ENCODE results near the gene DPYSL4.
A peak's percentile ranks its signal among the peaks of the same experiment; 100 is the strongest.

DPYSL4 gene

DNA sequence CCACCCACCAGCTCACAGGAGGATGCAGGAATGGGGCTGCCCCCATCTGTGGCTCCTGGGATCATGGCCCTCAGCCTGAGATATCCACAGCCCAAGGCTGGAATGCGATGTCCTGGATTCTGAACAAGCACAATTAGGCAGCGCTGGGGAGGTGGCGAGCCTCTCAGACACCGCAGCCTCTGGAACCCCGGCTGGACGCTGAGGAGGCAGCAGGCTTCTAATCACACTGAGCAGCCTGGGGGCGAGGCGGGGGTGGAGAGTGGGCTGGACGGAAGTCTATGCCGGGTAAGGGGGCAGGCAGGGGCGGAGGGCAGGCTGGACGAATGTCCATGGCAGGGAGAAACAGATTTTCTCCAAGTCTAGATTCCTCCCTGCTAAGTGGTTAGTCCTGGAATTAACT lies 56.4 kb downstream of the DPYSL4 start:
- no peak for DNase-seq (ENCODE audit: low read depth)

DNA sequence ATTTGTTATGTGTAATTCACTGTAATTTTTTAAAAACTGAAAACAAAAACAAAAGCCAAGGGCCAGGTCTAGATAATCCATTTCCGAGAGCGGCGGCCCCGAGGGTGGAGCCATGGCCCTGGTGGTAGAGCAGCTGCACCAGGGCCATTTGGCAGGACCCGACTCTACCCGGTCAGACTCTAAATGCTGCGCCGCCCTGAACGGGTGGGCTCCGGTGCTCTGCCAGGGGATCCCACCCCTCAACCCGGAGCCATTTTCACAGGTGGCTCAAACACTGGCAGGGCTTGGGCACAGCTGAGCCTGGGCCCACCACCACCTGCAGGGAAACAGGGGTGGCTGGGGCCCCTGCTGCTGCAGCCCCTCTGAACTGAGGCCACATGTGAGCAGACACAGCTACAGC lies 56.9 kb downstream of the DPYSL4 start:
- no peak for DNase-seq (ENCODE audit: low read depth)

DNA sequence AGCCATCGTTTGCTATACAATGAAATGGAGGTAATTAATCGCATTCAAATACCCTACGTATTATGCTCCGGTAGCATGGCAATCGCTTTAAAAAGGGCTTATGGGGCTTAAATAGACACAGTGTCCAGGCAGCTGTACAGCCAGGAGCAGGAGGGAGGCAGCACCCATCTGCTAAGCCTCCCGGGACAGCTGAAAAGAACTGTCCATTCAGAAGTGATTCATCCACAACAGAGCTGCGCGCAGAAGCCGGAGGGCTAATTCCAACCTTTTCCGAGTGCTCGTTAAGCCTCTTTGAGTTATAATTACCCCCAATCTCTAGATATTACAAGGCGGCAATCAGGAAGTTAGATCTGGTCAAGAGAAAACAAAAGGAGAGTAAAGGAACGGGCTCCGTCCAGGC lies 58.3 kb downstream of the DPYSL4 start:
- no peak for DNase-seq (ENCODE audit: low read depth)

DNA sequence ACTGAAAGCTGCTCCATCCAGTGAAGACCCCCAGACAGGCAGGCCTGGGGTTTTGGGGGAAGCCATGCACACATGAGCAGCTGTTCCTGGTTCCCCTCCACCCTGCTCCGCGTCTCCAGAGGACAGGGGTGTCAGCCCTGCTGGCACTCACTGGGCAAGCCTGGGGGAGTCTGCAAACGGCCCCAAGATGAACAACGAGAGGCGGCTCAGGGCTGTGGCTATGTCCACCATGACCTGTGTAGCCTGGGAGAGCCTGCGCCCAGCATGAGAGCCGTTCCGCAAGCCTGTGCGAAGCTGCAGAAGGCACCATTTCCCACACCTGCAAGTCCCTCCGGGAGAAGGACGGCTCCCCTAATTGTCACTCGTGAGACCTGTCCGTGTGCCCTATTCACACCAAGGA lies 59.5 kb downstream of the DPYSL4 start:
- no peak for DNase-seq (ENCODE audit: low read depth)

DNA sequence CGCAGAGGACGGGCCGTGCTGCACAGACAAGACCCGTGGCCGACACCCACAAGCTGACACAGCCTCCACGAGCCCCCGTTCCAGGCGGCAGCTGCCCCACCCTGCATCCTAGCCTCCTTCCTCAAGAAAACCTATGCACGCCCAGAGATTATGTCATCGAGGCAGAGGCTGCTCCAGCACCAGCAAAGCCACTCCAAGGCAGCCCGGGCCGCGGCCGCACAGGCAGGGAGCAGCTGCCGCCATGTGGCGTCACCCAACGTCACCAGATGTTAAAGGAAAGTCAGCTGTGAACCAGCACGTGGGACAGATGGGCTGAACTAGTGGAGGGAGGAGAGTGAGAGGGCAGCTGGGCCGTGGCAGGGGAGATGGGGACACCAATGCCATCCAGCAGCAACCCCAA lies 61.2 kb downstream of the DPYSL4 start:
- no peak for DNase-seq (ENCODE audit: low read depth)

DNA sequence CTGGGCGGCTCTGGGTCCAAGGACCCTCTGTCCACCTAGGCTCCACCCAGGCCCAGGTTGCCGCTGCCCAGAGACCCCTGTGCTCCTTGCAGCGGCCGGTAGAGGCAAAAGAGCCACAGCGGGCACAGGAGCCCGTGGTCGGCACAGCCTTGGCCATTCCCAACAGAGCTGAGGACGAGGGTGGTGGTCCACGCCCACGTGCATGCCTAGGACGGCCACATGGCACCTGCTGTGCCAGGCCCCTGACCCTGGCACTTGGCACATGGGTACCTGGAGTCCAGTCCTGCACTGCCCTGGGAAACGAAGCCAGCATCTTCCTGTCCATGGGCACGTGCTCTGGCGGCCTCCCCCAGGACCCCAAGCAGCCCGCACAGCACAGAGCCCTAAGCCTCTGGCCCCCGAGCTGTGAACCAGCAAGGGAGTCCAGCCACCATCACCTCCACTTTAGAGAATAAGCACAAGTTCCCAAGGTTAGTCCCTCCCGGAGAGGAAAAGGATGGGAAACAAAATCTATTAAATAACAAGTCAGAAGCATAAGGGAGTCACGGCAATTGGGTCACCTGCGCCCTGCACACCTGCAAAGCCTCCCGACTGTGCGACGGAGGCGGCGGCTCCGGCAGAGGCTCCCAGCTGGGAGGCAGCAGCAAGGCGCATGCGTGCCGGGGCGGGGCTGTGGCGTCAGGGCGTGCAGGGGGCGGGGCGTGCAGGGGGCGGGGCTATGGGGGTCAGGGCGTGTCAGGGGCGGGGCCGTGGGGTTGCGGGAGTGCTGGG lies 61.9 kb downstream of the DPYSL4 start:
- peak; percentile 68 for DNase-seq (ENCODE audit: low read depth)

DNA sequence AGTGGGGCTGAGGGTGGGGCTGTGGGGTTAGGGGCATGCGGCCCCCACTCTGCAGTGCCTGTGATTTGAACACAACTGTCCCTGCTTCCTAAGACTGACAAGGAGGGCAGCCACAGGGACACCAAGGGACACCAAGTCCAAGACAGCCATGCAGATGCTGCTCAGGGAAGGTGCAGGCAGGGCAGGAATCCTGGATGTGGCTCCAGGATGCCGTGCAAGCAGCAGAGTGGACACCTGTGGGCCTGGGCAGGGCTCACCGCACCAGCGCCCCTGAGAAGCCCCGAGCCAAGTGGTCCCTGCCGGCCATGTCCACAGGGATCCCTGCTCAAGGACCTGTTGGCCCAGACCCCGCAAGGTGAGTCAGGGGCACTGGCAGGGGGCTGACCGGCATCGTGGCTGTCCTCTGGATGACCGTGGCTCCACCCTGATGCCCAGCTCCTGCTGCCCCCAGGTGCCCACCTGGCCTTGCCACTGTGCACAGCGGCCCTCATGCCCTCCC lies 62.5 kb downstream of the DPYSL4 start:
- DNase-seq (ENCODE audit: low read depth), result no peak

DNA sequence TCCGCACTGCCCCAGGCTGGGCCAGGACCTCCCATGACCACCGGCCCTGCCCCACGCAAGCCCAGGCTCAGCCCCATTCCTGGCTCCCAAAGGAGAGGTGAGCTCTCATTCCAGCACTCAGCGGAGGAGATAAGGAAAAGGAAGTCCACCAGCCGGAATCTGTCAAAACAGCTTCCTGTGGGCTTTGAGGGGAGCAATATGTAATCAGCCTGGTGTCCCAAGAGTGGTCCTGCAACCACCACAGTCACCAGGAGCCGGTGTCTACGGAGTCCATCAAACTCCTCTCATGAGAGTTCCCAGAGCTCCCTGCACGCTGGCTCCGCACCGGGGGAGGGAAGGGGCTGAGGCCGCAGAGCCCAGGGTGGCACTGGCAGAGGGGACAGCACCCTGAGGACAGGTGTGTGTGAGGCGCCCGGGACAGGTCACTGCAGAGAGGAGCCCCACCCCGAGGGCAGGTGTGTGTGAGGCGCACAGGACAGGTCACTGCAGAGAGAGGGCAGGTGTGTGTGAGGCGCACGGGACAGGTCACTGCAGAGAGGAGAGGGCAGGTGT lies 63.2 kb downstream of the DPYSL4 start:
- DNase-seq (ENCODE audit: low read depth), result no peak

DNA sequence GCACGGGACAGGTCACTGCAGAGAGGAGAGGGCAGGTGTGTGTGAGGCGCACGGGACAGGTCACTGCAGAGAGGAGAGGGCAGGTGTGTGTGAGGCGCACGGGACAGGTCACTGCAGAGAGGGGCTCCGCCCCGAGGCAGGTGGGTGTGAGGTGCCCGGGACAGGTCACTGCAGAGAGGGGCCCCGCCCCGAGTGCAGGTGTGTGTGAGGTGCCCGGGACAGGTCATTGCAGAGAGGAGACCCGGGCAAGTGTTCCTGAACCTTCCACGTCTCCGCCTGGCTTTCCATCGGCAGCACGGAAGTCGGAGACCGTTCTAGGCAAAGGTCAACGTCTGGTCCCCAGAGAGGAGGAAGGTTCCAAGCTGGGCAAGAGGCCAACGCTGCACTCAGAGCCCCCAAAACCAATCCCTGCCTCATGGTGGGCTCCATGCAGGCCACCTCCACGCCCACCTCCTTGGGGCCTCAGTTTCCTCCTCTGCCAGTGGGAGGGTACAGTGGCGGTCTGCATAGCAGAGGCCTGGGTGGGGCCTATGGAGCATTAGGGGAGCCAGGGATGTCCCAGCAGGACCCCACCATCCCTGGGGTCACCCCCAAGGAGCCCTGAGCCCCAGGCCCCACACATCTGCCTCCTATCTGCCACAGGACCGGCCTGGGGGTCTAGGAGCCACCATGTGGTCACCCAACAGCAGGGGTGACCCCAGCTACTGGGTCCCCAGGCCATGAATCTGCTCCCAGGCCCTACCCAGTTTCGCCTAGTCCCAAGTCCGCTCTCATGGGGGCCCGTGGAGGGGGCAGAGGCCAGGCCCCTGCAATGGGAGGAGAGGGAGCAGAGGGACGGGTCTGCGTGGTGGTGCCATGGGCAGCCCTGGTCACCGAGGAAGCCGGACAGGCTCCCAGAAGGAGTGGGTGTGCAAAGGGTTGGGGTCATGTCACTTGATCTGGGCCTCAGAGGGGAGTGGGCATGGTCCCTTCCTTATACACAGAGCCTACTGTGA lies 64.0 kb downstream of the DPYSL4 start:
- no peak for DNase-seq (ENCODE audit: low read depth)

DNA sequence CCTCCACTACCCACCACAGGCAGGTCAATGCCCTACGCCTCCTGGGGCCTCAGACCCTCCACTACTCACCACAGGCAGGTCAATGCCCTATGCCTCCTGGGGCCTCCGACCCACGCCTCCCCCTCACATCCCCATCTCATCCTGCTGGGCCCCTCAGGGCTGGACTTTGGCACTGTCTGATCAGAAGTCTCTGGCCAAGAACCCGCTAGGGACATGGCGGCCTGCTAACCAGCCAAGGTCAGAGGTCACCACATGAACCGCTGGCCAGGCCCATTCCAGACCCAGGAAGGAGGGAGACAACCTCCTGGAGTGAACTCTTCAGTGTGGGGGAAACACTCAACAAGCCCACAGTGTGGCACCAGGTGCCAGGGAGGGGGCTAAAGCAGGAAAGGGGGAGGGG lies 65.2 kb downstream of the DPYSL4 start:
- DNase-seq (ENCODE audit: low read depth), result no peak

DNA sequence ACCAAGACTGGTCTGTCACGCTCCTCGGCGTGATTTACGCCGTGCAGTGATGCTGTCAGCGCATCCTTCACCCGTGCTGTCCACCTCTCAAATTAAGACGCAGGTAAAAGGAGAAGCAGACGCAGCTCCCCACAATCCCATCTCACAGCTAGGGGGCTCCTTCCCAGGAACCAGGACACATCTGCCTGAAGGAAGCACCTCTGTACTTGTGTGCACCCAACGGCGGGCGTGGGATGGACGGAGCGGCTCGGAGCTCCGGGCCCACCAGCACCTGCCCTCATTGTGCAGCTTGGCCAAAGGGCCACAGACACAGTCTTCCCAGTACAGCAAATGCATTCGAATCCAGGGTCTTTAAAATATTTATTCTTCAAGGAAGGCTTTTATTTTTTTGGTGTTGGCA lies 65.7 kb downstream of the DPYSL4 start:
- no peak for DNase-seq (ENCODE audit: low read depth)

DNA sequence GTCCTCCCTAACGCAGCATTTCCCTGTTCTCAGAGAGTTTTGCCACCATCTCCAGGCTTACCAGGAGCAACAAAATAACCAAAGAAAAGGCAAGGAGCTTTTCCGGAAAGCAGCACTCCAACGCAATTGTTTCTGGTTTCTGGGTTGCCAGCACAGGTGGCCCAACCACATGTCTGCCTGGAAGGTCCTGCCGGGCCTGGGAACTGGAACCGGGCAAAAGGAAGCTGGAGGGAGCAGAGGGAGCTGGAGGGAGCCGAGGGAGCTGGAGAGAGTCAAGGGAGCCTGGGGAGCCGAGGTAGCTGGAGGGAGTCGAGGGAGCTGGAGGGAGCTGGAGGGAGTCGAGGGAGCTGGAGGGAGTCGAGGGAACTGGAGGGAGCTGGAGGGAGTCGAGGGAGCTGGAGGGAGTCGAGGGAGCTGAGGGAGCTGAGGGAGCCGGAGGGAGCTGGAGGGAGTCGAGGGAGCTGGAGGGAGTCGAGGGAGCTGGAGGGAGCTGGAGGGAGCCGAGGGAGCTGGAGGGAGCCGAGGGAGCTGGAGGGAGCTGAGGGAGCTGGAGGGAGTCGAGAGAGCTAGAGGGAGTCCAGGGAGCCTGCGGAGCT lies 66.4 kb downstream of the DPYSL4 start:
- DNase-seq (ENCODE audit: low read depth), result no peak

DNA sequence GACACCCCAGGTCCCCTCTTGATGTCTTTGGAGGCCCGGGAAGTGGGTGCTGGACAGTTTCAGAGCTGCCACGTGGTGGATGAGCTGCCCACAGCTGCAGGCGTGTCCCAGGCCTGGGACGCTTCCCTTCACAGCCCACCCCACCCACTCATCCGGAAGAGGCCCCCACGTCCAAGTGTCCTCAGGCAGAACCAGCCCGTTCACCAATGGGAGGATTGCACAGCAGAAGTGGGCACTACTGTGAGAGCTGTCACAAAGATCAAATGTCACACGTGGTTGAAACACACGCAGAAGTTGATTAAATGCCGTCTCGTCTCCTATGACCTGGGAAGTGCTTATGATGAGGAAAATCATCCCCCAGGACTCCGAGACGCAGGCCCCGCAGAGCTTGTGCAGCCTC lies 68.1 kb downstream of the DPYSL4 start:
- DNase-seq (ENCODE audit: low read depth), result no peak
